Ishikawa (cell line): ENCODE results near the gene NTF3.

Experiments
- CEBPB ChIP-seq: IDR thresholded peaks from 2 replicates; pipeline ENCODE4 v1.6.1; 2012
- CREB1 ChIP-seq: IDR thresholded peaks from 2 replicates; pipeline ENCODE4 v1.6.1; 2012; ENCODE audit warnings: low read depth
- EGR1 ChIP-seq: IDR thresholded peaks from 2 replicates; pipeline ENCODE4 v1.6.1; 2012
- EP300 ChIP-seq: IDR thresholded peaks from 2 replicates; pipeline ENCODE4 v1.6.1; 2012; ENCODE audit warnings: borderline replicate concordance
- FOXM1 ChIP-seq: IDR thresholded peaks from 2 replicates; pipeline ENCODE4 v1.6.1; 2012; ENCODE audit warnings: low read depth, borderline replicate concordance
- MAX ChIP-seq: IDR thresholded peaks from 2 replicates; pipeline ENCODE4 v1.6.1; 2012
- NFIC ChIP-seq: IDR thresholded peaks from 2 replicates; pipeline ENCODE4 v1.6.1; 2012
- RAD21 ChIP-seq: IDR thresholded peaks from 2 replicates; pipeline ENCODE4 v1.6.1; 2012; ENCODE audit warnings: low read depth
- TAF1 ChIP-seq: IDR thresholded peaks from 2 replicates; pipeline ENCODE4 v1.6.1; 2012; ENCODE audit warnings: low read depth, mild to moderate bottlenecking
- TCF12 ChIP-seq: IDR thresholded peaks from 2 replicates; pipeline ENCODE4 v1.6.1; 2012; ENCODE audit warnings: low read depth
- TEAD4 ChIP-seq: IDR thresholded peaks from 2 replicates; pipeline ENCODE4 v1.6.1; 2012
- YY1 ChIP-seq: IDR thresholded peaks from 2 replicates; pipeline ENCODE4 v1.6.1; 2012; ENCODE audit warnings: low read depth
- ZBTB7A ChIP-seq: IDR thresholded peaks from 2 replicates; pipeline ENCODE4 v1.6.1; 2012; ENCODE audit warnings: low read depth
- TF ChIP-seq, protein P1 (sequence below): IDR thresholded peaks from 2 replicates; pipeline ENCODE4 v1.6.1; 2012; ENCODE audit warnings: low read depth, mild to moderate bottlenecking
- TF ChIP-seq, protein P2 (sequence below): IDR thresholded peaks from 2 replicates; pipeline ENCODE4 v1.6.1; 2012

NTF3 gene

GRCh38 chr12:5534426-5535199, 102.7 kb downstream of the NTF3 start:
- TF ChIP-seq NFIC (no peak), CEBPB (no peak), ZBTB7A (no peak), YY1 (no peak), TCF12 (no peak), RAD21 (no peak), MAX (no peak), TEAD4 (no peak)
- TF ChIP-seq, protein P1, sequence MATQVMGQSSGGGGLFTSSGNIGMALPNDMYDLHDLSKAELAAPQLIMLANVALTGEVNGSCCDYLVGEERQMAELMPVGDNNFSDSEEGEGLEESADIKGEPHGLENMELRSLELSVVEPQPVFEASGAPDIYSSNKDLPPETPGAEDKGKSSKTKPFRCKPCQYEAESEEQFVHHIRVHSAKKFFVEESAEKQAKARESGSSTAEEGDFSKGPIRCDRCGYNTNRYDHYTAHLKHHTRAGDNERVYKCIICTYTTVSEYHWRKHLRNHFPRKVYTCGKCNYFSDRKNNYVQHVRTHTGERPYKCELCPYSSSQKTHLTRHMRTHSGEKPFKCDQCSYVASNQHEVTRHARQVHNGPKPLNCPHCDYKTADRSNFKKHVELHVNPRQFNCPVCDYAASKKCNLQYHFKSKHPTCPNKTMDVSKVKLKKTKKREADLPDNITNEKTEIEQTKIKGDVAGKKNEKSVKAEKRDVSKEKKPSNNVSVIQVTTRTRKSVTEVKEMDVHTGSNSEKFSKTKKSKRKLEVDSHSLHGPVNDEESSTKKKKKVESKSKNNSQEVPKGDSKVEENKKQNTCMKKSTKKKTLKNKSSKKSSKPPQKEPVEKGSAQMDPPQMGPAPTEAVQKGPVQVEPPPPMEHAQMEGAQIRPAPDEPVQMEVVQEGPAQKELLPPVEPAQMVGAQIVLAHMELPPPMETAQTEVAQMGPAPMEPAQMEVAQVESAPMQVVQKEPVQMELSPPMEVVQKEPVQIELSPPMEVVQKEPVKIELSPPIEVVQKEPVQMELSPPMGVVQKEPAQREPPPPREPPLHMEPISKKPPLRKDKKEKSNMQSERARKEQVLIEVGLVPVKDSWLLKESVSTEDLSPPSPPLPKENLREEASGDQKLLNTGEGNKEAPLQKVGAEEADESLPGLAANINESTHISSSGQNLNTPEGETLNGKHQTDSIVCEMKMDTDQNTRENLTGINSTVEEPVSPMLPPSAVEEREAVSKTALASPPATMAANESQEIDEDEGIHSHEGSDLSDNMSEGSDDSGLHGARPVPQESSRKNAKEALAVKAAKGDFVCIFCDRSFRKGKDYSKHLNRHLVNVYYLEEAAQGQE = no peak

GRCh38 chr12:5535541-5535940, 103.6 kb downstream of the NTF3 start:
- TF ChIP-seq TCF12 = no peak
- no peak for TF ChIP-seq YY1
- no peak for TF ChIP-seq MAX
- TF ChIP-seq CREB1 = no peak
- TF ChIP-seq, protein P2, sequence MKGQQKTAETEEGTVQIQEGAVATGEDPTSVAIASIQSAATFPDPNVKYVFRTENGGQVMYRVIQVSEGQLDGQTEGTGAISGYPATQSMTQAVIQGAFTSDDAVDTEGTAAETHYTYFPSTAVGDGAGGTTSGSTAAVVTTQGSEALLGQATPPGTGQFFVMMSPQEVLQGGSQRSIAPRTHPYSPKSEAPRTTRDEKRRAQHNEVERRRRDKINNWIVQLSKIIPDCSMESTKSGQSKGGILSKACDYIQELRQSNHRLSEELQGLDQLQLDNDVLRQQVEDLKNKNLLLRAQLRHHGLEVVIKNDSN = no peak
- no peak for TF ChIP-seq RAD21
- no peak for TF ChIP-seq EP300
- TF ChIP-seq TEAD4 = no peak
- TF ChIP-seq EGR1 = no peak
- TF ChIP-seq NFIC = no peak
- TF ChIP-seq, protein P1 = no peak
- no peak for TF ChIP-seq CEBPB
- no peak for TF ChIP-seq TAF1
- no peak for TF ChIP-seq ZBTB7A
- no peak for TF ChIP-seq FOXM1

- TF ChIP-seq CEBPB (no peak), CREB1 (no peak), TAF1 (no peak), NFIC (no peak), RAD21 (no peak), YY1 (no peak), EGR1 (no peak), MAX (no peak), TCF12 (no peak), ZBTB7A (no peak), TEAD4 (no peak), EP300 (no peak)
- TF ChIP-seq, protein P2 = no peak
- TF ChIP-seq, protein P1 = no peak
Measured at GRCh38 chr12:5537771-5538170, 105.9 kb downstream of the NTF3 start.
